Measurements from ENCODE around the gene GRHL1. TPM values are rescaled to one million over a fixed set of nuclear protein-coding genes. Genes with fewer than 3 reads are reported as not detected.

GRHL1 gene
- total RNA-seq, 1 experiment from 2014 or later = 11.6 TPM

DNA sequence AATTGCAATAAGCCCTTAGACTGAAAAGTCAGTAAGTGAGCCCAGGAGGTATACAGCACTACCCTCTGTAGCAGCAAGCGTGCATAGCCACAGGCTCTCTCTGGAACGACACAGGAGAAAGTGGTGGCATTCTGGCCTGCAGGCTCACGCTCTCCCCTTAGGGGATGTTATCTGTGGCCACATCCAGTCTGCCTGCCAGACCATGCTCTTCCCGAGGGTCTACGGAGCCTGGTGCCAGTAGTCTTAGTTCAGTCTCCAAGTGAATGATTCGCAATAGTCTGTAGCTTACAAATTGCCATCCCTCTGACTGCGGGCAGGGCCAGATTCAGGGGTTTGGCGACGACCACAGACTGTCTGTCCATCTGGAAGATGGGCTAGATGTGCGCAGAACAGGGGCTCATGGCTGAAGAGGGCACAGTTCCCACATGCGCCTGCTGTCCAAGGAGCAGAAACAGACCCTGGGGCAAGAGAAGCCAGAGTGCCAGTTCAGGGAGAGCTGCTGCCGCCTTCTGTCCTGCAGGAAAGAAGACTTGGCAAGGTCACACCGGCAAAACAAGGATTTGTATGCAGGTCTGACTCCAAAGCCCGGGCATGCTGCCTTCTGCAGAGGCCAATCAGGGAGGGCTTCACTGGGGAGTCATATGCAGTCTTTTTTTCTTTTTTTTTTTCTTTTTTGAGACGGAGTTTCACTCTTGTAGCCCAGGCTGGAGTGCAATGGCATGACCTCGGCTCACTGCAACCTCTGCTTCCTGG lies 88.3 kb downstream of the GRHL1 start:
- H3K9me3 Mint-ChIP-seq (ENCODE audit: unreplicated experiment) = no peaks in the 10 kb centered on the region
- intact Hi-C loops (cut with micrococcal nuclease; ENCODE audit: unreplicated experiment) = no loop called here
- DNase-seq = no peak
- H3K36me3 Mint-ChIP-seq (ENCODE audit: insufficient read depth, unreplicated experiment) = peaks cover 20% of the 10 kb centered on the region
- H3K4me3 Mint-ChIP-seq (ENCODE audit: unreplicated experiment) = no peak overlapping the region
- POLR2A ChIA-PET = no interaction called here
- TF ChIP-seq, protein P1, sequence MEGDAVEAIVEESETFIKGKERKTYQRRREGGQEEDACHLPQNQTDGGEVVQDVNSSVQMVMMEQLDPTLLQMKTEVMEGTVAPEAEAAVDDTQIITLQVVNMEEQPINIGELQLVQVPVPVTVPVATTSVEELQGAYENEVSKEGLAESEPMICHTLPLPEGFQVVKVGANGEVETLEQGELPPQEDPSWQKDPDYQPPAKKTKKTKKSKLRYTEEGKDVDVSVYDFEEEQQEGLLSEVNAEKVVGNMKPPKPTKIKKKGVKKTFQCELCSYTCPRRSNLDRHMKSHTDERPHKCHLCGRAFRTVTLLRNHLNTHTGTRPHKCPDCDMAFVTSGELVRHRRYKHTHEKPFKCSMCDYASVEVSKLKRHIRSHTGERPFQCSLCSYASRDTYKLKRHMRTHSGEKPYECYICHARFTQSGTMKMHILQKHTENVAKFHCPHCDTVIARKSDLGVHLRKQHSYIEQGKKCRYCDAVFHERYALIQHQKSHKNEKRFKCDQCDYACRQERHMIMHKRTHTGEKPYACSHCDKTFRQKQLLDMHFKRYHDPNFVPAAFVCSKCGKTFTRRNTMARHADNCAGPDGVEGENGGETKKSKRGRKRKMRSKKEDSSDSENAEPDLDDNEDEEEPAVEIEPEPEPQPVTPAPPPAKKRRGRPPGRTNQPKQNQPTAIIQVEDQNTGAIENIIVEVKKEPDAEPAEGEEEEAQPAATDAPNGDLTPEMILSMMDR (IDR thresholded peaks at IDR 0.05; ENCODE audit: insufficient read depth in 1 of 2, low read depth in 1 of 2, low read length in 1 of 2, severe bottlenecking in 1 of 2, unreplicated experiment in 1 of 2) = no peak
- Histone ChIP-seq H3K27me3 (replicated peaks; ENCODE audit: control insufficient read depth, insufficient read depth, low read length) (no peaks in the 10 kb centered on the region), H3K9me3 (no peaks in the 10 kb centered on the region), H3K4me3 (ENCODE audit: low read depth, low read length) (no peak overlapping the region), H3K4me1 (peaks cover 12% of the 10 kb centered on the region), H3K36me3 (ENCODE audit: control insufficient read depth, insufficient read depth, low read length) (no peaks in the 10 kb centered on the region)
- no peak overlapping the region for H3K27ac Mint-ChIP-seq (ENCODE audit: unreplicated experiment)
- BruUV-seq (replicated peaks) = no TSS peak
- H3K4me1 Mint-ChIP-seq (ENCODE audit: low read depth, unreplicated experiment) = peaks cover 18% of the 10 kb centered on the region
- CTCF ChIA-PET = no interaction called here
- no peaks in the 10 kb centered on the region for H3K27me3 Mint-ChIP-seq (ENCODE audit: insufficient read depth, unreplicated experiment)

DNA sequence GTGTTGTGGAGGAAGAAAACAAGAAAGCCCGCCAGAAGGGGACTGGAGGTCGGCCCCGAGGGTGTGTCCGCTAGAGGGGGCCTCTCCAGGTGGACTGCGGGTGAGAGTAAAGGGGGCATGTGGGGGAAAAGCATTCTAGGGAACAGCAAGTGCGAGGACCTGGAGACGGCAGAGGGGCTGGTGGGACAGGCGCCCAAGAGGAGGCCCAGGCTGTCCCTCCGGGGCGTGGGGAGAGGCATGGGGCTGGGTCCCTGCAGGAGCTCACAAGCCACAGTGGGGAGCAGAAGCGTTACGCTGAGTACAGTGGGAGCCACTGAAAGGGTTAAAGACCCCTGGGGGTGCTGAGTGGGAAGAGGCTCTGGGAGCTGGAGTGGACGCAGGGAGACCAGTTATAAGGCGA lies 90.2 kb downstream of the GRHL1 start:
- TF ChIP-seq, protein P1 (IDR thresholded peaks at IDR 0.05; ENCODE audit: insufficient read depth in 1 of 2, low read depth in 1 of 2, low read length in 1 of 2, severe bottlenecking in 1 of 2, unreplicated experiment in 1 of 2) = no peak
- POLR2A ChIA-PET = interaction anchor here (0.6 to 0.9 kb wide), 2 partner anchors 43 to 406 kb away, joined by 3 to 12 read pairs; partner anchors contain the start of gene ODC1
- Mint-ChIP-seq H3K27me3 (ENCODE audit: insufficient read depth, unreplicated experiment) (no peaks in the 10 kb centered on the region), H3K9me3 (ENCODE audit: unreplicated experiment) (no peaks in the 10 kb centered on the region), H3K36me3 (ENCODE audit: insufficient read depth, unreplicated experiment) (peaks cover 35% of the 10 kb centered on the region), H3K27ac (ENCODE audit: unreplicated experiment) (peak overlapping the region; percentile 96), H3K4me3 (ENCODE audit: unreplicated experiment) (peak overlapping the region; percentile 95), H3K4me1 (ENCODE audit: low read depth, unreplicated experiment) (peaks cover 16% of the 10 kb centered on the region)
- peaks cover 20% of the 10 kb centered on the region for H3K4me1 ChIP-seq
- CTCF ChIA-PET = interaction anchor here (1.0 to 1.5 kb wide), 3 partner anchors 57 to 367 kb away, joined by 3 to 12 read pairs (median 5); partner anchors contain the start of gene TAF1B
- BruUV-seq (replicated peaks) = no TSS peak
- H3K27me3 ChIP-seq (replicated peaks; ENCODE audit: control insufficient read depth, insufficient read depth, low read length) = no peaks in the 10 kb centered on the region
- intact Hi-C loops (cut with micrococcal nuclease; ENCODE audit: unreplicated experiment) = loop anchor here (2.0 kb wide), 1 partner anchor 411 kb away; the partner anchor contains the start of gene YWHAQ
- peak overlapping the region; percentile 39 for H3K4me3 ChIP-seq (ENCODE audit: low read depth, low read length)
- DNase-seq = no peak
- no peaks in the 10 kb centered on the region for H3K36me3 ChIP-seq (ENCODE audit: control insufficient read depth, insufficient read depth, low read length)
- no peaks in the 10 kb centered on the region for H3K9me3 ChIP-seq

DNA sequence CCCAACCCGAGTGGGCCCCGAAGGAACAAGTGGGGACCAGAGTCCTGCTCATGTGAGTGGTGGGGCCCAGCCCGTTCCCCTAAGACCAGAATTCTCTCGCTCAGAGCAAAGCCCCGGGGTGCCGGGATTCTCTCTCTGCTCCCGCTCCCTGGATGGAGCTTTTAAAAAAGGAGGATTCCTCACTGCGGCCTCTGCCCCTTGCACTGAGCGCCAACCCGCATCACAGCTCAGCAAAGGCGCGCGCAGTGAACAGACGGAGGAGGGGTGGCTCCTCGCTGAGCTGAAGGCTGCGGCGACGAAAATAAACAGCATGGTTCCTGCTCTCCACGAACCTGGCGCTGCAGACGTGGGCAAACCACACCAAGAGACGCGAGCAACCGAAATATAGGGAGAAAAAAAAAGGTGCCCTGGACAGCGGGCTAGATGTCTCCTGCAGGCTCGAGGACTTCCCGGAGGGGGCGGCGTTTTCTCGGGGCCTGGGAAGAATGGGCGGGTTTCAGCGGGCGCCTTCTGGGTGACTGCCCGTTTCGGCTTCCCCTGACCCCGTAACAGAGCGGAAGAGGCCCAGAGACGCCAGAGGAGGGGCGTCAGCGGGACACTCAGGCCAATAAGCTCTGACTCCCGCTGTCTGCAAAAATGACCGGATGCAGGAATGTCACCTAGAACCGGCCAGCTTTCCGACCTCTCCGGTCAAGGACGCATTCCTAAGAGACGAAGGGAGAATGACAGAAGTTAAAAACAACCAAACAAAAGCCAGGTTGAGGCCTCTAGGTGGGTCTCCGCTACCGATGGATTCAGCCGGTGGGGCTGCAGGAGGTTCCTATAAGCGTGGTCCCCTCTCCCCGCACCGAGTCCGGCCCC lies 91.0 kb downstream of the GRHL1 start:
- intact Hi-C loops (cut with micrococcal nuclease; ENCODE audit: unreplicated experiment) = loop anchor here (2.0 kb wide), 1 partner anchor 412 kb away; the partner anchor contains the start of gene YWHAQ
- POLR2A ChIA-PET = interaction anchor here (0.6 to 1.7 kb wide), 5 partner anchors 15 to 406 kb away, joined by 3 to 15 read pairs (median 7); partner anchors contain the start of genes ODC1 and TAF1B
- CTCF ChIA-PET = interaction anchor here (0.6 to 3.0 kb wide), 5 partner anchors 15 to 366 kb away, joined by 3 to 16 read pairs (median 9); partner anchors contain the start of gene TAF1B
- H3K27me3 ChIP-seq (replicated peaks; ENCODE audit: control insufficient read depth, insufficient read depth, low read length) = no peaks in the 10 kb centered on the region
- Mint-ChIP-seq H3K27ac (ENCODE audit: unreplicated experiment) (peak overlapping the region; percentile 96), H3K4me3 (ENCODE audit: unreplicated experiment) (peak overlapping the region; percentile 95), H3K36me3 (ENCODE audit: insufficient read depth, unreplicated experiment) (peaks cover 37% of the 10 kb centered on the region), H3K4me1 (ENCODE audit: low read depth, unreplicated experiment) (peaks cover 16% of the 10 kb centered on the region), H3K27me3 (ENCODE audit: insufficient read depth, unreplicated experiment) (no peaks in the 10 kb centered on the region), H3K9me3 (ENCODE audit: unreplicated experiment) (no peaks in the 10 kb centered on the region)
- peak overlapping the region; percentile 39 for H3K4me3 ChIP-seq (ENCODE audit: low read depth, low read length)
- H3K9me3 ChIP-seq = no peaks in the 10 kb centered on the region
- TF ChIP-seq, protein P1 (IDR thresholded peaks at IDR 0.05; ENCODE audit: insufficient read depth in 1 of 2, low read depth in 1 of 2, low read length in 1 of 2, severe bottlenecking in 1 of 2, unreplicated experiment in 1 of 2) = peak in 1 of 2 experiments; percentile 22
- no peaks in the 10 kb centered on the region for H3K36me3 ChIP-seq (ENCODE audit: control insufficient read depth, insufficient read depth, low read length)
- peak; percentile 86 to 87 for DNase-seq
- peaks cover 20% of the 10 kb centered on the region for H3K4me1 ChIP-seq
- BruUV-seq (replicated peaks) = TSS peak; percentile 39

Data from Caco-2 (cell line).